Myocyte (in vitro differentiated cells): ENCODE measurements around the gene ZNF217. TPM values are rescaled to one million over a fixed set of nuclear protein-coding genes. Genes with fewer than 3 reads are reported as not detected.
"Not testable (repeated sequence)": the region's sequence is repeated elsewhere in the genome, so short reads cannot be mapped to it uniquely, and the experiment has no call there.

ENCODE experiments used
- DNase-seq: peaks from one replicate; pipeline ENCODE4 v3.0.0-alpha.2; 2012; ENCODE audit warnings: low read depth
- total RNA-seq: library from RNA; depleted of rRNA; stranded (reverse); fragments of >200 nt; gene quantifications from 2 replicates; pipeline ENCODE4 v1.2.3, GENCODE V29; 2014

ZNF217 gene
- total RNA-seq, 1 donor from 2014 or later = 25.1 TPM

DNA sequence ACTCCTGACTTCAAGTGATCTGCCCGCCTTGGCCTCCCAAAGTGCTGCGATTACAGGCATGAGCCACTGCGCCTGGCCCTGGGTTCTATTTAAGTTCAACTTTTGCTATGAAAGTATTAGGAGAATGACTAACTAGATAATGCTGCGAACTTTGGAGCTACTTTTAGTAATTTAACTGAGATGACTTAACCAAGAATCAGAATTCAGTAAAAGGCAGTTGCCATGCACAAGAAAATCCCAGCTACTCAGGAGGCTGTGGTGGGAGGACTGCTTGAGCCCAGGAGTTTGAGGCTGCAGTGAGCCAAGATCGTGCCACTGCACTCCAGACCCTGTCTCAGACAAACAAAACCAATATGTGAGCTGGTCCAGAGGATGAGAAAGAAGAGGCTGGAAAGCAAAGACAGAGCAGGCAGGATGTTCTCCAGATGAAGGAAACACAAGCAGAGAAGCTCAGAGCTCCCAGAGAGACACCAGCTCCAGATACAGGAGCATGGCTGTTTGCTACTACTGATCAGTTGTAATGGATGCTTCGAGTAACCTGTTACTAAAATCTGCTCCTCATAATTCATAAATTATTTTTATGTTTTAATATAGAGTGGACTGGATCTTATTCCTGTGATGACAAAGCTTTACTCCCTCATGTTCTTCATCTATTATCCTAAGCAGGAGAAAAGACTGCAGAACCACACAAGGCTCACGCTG lies 23.9 kb downstream of the ZNF217 start:
- DNase-seq = no peak

DNA sequence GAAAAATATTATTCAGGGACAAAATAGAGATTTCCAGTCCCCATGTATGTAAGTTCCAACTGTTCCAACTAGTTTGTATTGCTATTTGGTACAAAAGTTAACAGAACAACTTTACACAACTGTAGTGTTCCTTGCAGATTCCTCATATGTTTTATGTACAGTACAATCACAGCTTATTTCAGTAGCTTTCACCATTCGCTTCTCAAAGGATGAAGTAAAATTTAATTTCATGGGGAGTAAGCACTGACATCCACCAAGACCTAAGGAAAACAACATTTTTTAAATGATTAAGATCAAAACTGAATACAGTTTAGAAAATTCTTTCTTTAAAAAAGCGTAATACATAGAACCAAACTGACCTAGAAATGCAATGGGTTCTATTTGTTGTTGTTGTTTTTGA lies 24.6 kb downstream of the ZNF217 start:
- DNase-seq = no peak

DNA sequence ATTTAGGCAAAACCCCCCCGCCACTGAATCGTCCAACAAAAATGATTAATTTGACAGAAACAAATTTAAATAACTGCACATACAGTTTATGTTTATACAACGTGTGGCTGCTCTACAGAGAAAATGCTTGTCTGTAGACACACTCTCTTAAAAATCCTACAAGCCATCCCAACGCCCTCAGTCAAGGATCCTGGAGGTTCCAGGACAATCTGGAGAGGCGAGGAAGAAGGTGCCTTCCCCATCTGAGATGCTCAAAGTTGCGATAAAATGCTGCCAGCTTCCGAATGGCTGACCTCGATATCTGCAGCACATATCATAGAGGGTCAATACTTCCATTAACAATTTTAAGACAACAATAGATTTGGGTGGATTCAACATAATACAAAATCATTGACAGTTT lies 25.3 kb downstream of the ZNF217 start:
- DNase-seq = no peak

DNA sequence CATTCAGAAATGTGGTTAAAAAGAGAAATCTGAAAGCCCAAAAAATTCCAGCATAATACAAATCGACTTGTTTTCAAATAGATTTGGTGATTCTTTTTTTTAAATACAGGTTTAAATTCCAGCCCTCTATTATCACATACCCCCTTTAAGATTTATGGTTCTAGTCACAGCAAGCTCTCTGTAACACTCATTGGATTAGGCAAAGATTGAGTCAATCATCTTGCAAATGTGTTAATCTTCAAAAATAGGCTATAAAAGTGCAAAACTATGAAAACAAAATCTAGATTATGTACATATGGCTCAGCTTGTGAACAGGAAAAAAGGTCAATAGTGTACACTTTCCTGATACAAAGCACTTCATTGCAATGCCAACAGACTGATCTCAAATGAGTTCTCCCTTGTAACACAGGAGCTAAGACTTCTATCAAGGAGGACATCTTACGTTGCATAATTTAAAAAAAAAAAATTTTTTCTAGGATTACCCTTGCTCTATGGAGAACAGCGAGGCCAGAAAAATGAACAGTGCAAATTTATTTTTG lies 26.2 kb downstream of the ZNF217 start:
- no peak for DNase-seq

DNA sequence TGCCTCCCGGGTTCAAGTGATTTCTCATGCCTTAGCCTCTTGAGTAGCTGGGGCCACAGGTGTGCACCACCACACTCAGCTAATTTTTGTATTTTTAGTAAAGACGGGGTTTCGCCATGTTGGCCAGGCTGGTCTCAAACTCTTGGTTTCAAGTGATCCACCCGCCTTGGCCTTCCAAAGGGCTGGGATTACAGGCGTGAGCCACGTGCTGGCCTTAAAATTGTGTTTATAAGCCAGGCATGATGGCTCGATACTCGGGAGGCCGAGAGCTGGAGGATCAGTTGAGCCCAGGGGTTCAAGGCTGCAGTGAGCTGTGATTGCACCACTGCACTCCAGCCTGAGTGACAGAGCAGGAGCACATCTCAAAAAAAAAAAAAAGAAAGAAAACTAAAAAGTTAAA lies 27.0 kb downstream of the ZNF217 start:
- not testable (repeated sequence) for DNase-seq

DNA sequence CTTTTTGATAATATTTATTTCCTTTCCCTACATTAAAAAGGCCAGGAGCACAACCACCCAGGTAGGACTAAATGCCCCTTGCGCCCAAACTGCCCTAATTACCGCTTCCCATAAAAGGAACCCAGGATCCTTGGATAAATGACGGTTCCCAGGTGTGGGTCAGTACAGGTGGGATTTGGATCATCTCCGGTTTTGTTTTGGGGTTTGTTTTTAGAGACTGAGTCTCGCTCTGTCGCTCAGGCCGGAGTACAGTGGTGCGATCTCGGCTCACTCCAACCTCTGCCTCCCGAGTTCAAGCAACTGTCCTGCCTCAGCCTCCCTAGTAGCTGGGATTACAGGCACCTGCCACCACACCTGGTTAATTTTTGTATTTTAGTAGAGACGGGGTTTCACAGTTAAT lies 28.4 kb downstream of the ZNF217 start:
- no peak for DNase-seq

DNA sequence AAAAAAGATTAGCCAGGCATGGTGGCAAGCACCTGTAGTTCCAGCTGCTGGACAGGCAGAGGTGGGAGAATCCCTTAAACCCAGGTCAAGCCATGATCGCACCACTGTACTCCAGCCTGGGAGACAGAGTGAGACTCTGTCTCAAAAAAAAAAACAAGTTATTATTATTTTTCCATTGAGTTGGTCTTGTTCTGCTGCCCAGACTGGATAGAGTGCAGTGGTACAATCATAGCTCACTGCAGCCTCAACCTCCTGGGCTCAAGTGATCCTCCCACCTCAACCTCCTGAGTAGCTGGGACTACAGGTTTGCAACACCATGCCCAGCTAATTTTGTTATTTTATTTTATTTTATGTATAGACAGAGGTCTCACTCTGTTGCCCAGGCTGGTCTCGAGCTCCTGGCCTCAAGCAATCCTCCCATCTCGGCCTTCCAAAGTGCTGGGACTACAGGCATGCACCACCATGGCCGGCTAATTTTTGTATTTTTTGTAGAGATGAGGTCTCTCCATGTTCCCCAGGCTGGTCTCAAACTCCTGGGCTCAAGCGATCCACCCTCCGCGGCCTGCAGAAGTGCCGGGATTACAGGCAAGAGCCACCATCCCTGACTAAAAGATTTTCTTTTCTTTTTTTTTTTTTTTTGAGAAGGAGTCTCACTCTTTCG lies 31.4 kb downstream of the ZNF217 start:
- DNase-seq = not testable (repeated sequence)

DNA sequence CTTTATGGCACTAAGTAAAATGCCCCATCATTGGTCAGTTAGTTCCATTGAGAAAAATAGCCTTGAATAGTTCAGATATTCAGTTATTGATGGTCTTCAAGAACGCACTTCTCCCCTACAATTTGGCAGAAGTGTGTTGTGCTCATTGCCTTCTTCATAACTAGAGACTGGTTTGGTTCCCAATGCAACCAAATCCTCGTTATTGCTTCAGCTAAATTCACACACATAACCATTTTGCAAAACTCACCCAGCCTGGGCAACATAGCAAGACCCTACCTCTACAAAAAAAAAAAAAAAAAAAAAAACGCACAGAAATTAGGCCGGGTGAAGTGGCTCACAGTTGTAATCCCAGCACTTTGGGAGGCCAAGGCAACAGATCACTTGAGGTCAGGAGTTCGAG lies 32.1 kb downstream of the ZNF217 start:
- DNase-seq = no peak

DNA sequence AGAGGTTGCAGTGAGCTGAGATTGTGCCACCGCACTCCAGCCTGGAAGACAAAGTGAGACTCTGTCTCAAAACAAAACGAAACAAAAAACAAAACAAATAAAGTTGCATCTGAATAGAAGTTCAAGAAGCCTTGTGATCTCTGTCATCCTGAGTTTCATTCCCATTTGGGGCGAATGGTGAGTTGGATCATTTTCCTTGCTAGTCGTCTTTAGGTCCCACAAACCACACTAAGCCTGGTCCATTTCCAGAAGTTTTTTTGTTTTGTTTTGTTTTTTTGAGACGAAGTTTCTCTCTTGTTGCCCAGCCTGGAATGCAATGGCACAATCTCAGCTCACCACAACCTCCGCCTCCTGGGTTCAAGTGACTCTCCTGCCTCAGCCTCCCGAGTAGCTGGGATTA lies 33.8 kb downstream of the ZNF217 start:
- peak; percentile 54 for DNase-seq

DNA sequence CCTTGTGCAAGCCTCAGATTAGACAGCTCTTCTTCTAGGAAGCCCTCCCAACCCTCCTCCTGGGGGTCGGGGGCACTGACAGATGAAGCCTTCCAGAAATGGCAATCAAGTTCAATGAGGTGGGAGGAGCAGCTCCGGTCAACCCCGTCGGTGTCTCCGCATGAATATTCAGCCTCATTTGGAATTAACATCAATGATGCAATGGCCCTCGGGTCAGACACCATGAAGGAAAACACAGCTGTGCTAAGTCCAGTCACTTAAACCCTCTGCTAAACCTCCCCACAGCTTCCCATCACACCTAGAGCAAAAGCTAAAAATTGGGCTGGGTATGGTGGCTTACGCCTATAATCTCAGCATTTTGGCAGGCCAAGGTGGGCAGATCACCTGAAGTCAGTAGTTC lies 36.5 kb downstream of the ZNF217 start:
- DNase-seq = no peak

DNA sequence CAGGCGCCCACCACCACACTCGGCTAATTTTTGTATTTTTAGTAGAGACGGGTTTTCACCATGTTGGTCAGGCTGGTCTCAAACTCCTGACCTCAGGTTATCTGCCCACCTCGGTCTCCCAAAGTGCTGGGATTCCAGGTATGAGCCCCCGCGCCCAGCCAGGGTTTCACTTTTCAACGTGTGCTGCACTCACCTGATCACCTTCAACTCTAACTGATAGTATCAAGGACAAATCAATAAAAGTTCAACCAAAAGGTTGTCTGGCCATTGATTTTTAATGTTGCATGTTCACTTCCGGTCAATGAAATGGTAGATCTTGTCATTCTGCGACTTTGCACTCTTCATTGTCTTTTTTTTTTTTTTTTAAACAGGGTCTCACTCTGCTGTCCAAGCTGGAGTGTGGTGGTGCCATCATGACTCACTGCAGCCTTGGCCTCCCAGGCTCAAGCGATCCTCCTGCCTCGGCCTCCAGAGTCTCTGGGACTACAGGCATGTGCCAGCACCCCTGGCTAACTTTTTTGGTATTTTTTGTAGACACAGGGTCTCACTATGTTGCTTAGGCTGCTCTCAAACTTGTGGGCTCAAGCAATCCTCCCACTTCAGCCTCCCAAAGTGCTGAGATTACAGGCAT lies 37.3 kb downstream of the ZNF217 start:
- no peak for DNase-seq

DNA sequence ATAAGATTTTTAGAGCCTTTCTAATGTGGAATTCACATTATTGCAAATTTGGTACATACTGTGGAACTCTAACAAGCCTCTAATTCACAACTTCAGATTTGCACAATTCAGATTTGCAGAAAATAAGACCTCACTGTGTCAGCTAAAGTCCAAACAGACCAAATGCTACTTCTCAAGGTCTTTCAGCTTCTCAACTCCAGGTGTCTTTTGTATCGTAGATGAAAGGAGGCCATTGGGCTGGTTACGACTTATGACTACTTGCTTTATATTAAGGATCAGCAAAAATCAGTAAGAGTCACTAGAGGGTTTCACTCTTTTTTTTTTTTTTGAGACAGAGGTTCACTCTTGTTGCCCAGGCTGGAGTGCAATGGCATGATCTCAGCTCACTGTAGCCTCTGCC lies 37.8 kb downstream of the ZNF217 start:
- DNase-seq = no peak

DNA sequence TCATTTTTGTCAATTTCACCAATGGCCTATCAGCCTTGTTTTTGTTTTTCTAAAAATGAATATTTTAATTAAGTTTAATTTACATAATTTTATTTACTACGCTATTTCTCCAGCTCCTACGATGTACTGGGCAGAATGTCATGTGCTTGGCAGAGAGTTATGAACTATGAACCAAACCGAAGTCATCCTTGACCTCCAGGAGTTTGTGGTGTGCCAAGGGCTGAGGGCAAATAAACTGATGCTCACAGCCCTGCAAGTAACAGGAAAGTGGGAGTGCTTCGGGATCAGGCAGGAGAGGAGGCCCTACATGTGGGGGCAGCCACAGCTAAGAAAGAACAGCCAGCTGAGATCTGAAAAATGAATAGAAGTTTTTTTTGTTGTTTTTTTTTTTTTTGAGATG lies 38.6 kb downstream of the ZNF217 start:
- no peak for DNase-seq

DNA sequence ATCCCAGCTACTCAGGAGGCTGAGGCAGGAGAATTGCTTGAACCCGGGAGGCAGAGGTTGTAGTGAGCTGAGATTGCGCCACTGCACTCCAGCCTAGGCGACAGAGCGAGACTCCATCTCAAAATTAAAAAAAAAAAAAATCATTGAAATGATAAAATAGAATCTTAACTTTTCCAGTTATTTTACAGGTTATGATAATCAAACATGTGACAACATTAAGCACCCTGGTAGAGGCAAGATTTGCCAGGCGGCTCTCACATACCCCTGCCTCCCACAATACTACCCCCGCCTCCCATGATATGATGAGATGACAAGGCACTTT lies 41.1 kb downstream of the ZNF217 start:
- DNase-seq = not testable (repeated sequence)

DNA sequence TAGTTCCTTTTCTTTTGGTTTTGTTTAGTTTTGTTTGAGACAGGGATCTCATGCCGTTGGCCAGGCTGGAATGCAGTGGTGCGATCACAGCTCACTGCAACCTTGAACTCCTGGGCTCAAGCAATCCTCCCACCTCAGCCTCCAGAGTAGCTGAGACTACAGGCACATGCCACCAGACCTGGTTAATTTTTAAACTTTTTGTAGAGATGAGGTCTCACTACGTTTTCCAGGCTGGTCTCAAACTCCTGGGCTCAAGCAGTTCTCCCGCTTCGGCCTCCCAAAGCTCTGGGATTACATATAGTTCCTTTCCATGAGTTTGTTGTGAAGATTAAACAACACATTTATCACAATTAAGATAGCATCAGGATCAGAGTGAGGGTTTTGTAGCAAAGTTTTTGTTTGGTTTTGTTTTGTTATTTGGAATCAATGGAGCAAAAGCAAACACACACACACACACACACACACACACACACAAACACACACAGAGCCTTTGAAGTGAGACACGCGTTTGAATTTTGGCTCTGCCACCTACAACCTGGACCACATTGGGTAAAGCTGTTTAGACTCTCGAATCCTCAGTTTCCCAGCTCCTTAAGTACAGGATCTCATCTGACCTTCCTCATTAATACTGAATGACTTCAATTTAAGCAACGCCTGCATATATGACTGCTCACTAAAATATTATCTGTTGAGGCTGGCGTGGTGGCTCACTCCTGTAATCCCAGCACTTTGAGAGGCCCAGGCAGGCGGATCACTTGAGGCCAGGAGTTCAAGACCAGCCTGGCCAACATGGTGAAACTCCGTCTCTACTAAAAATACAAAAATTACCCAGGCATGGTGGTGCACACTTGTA lies 41.7 kb downstream of the ZNF217 start:
- DNase-seq = not testable (repeated sequence)

DNA sequence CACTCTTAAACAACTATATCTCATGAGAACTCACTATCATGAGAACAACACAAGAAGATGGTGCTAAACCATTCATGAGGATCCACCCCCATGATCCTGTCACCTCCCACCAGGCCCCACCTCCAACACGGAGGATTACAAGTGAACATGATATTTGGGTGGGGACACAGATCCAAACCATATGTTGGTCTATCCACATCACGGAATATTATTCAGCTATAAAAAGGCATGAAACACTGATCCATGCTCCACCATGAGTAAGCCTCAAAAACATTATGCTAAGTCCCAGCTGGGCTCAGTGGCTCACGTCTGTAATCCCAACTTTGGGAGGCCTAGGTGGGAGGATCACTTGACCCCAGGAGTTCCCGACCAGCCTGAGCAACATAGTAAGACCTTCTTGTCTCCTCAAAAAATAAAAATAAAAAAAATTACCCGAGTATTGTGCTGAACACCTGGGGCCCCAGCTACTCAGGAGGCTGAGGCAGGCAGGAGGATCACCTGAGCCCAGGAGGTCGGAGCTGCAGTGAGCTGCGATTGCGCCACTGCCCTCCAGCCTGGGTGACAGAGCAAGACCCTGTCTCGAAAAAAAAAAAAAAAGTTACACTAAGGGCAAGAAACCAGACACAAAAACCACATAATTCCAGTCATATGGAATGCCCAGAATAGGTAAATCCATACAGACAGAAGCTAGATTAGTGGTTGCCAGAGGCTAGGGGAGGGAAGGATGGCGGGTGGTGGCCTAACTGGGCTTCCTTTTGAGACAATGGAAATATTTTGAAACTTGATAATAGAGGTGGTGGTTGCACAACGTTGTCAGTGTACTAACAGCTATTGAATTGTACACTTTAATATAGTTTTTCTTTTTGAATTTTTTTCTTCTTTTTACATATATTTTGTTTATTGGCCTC lies 43.1 kb downstream of the ZNF217 start:
- DNase-seq = no peak

DNA sequence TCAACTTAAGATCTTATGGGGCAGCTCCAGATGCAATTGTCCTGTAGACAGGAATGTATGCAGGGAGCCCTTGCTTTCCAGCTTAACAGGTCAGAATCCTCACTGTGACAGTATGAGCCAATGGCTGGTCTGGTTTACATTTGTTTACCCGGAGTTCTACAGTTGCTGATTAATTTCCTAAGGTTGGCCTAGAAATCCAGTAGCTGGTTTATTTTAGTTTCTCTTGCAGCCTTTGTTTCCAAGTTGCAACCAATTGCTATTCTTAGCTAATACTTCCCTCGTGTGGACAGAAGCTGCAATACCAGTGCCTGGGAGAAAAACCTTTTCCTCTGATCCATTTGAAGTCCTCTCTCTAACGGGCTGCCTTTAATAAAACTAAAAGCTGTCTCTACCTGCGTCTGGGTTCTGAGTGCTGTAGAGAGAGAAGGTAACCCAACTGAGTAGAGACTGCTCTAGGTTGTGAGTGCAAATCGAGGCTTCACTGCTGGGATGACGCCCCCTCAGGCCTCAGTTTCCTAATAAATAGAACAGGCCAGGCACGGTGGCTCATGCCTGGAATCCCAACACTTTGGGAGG lies 45.9 kb downstream of the ZNF217 start:
- DNase-seq = peak; percentile 70

DNA sequence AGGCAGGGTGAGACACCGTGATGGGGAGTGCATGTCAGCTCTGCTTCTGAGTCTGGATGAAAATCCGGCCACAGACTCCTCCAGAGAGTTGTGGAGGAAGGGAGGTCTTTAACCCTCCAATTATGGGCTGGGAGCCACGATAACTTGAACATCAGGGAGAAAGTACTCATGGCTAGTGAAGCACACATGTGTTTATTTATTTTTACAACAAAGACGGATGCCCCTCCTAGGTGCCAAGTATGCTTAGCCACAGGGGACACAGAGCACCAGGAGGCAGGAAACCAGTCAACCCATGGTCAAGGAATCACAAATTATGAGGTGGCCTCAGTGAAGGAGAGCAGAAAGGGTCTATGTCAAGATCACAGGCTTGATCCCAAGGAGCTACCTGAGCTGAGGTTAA lies 54.1 kb downstream of the ZNF217 start:
- DNase-seq = no peak

DNA sequence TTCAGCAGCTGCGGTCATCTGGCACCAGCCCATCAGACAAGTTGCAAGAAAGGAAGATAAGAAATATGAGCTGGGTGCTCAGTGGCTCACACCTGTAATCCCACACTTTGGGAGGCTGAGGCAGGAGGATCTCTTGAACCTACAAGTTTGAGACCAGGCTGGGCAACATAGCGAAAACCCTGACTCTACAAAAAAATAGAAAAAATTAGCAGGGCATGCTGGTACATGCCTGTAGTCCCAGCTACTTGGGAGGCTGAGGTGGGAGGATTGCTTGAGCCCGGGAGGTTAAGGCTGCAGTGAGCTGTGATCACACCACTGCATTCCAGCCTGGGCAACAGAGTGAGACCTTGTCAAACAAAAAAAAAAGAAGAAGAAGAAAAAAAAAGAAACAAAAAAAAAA lies 57.3 kb downstream of the ZNF217 start:
- DNase-seq = not testable (repeated sequence)

DNA sequence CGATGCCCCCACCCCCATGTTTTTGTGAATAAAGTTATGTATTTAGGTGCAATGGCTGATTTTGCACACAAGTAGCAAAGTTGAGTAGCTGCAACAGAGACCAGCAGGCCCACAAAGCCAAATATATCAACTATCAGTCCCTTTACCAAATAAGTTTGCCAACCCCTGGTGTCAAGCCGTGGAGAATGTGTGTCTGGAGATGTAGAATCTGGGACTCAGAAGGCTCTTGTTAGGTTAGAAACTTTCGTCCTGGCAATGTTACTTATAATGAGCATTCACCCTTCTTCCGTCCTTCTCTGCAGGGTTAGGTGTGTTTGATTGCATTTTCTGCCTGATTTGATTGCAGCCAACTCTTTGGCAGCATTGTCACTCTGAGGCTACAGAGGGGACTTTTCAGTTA lies 57.8 kb downstream of the ZNF217 start:
- no peak for DNase-seq
